HG02884 (cell line): Measurements from ENCODE around the gene KRTAP19-1.
A peak's percentile ranks its signal among the peaks of the same experiment; 100 is the strongest.
"Not testable (repeated sequence)": the region's sequence is repeated elsewhere in the genome, so short reads cannot be mapped to it uniquely, and the experiment has no call there.

Source experiments
- ATAC-seq: cut with Tn5 transposase; IDR thresholded peaks from one replicate; pipeline ENCODE4 v1.9.1; 2021; ENCODE audit warnings: mild to moderate bottlenecking, moderate library complexity; ENCODE audit not compliant: unreplicated experiment

The KRTAP19-1 gene

DNA sequence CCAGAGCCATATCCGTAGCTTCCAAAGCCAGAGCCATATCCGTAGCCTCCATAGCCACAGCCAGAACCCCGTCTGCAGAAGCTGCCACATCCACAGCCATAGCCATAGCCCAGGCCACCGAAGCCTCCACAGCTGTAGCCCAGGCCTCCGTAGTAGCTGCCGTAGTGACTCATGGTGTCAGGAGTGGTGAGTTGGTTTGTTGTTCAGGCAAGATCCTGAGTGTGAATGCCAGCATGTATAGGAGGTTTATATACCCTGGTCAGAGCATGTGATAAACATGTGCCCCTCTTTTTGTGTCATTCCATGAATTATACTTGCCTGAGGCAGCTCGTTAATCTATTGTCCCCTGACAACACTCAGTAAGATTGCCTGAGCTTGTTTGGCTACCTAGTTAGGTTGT, at the start of gene KRTAP19-1:
TSS of gene KRTAP19-1 (minus strand) at position 223 of the 400 bp plus-strand sequence. CDS start at position 173, 50 bp downstream.
- no peak for ATAC-seq

DNA sequence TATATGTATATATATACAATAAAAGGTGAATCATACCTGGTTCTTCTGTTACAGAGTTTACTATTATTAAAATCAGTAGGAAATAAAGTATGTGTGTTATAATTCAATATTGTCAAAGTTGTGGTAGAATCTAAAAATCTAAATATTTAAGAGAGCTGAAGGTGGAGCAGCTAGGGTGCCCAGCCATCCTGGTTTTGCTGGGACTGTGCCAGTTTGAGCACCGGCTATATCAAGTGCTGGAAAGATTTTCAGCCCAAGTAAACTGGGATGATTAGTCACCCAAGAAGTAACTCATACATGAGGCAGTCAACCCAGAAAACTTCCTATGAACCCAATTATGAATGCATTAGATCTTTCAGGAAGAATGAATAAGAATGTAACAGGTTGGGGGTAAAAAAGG, 38.7 kb upstream of the KRTAP19-1 start:
- ATAC-seq, result no peak

DNA sequence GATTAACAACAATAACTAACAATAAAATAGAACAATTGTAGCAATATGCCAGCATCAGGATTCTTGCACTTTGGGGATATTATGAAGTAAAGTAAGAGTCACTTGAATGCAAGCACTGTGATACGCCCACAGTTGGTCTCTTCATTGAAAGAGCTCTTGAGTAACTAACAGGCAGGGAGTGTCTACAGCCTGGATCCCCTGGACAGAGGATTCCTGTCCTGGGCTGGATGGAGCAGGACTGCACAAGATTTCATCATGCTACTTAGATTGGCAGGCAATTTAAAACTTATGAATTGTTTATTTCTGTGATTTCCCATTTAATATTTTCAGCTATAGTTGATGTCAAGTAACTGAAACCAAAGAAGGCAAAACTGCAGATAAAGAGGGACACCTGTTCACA, 35.5 kb upstream of the KRTAP19-1 start:
- ATAC-seq, result no peak

DNA sequence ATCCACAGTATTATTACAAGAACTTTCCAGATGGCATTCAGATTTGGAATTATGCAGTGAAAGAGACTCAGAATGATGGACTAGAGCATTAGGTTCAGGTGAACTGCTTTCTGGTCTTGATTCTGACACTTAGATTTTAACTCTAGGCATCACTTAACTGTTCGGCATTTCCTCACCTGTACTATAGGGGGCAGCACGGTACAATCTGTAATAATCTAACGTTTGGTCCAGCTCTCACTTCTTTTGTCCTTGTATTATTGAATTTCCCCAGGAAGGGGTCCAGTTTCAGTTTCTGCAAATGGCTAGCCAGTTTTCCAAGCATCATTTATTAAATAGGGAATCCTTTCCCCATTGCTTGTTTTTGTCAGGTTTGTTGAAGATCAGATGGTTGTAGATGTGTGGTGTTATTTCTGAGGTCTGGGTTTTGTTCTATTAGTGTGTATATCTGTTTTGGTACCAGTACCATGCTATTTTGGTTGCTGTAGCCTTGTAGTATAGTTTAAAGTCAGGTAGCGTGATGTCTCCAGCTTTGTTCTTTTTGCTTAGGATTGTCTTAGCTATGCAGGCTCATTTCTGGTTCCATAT, 25.5 kb upstream of the KRTAP19-1 start:
- not testable (repeated sequence) for ATAC-seq

DNA sequence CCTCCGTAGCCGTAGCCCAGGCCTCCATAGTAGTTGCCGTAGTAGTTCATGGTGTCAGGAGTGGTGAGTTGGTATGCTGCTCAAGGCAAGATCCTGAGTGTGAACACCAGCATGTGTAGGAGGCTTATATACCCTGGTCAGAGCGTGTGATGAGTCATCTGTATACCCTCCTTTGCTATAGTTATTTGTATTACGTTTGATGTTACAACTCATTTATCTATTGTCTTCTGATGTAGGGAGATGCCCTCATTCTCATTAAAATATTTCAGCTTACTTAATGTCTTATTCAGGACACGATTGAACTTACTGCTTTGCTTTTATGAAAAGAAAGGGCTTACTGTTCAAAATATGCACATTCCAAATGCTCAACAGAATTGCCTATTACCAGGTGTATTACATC, 21.9 kb upstream of the KRTAP19-1 start, which contains the start of gene KRTAP19-5:
TSS of gene KRTAP19-5 (minus strand) at position 101 of the 400 bp plus-strand sequence. CDS start at position 50, 51 bp downstream.
- no peak for ATAC-seq

DNA sequence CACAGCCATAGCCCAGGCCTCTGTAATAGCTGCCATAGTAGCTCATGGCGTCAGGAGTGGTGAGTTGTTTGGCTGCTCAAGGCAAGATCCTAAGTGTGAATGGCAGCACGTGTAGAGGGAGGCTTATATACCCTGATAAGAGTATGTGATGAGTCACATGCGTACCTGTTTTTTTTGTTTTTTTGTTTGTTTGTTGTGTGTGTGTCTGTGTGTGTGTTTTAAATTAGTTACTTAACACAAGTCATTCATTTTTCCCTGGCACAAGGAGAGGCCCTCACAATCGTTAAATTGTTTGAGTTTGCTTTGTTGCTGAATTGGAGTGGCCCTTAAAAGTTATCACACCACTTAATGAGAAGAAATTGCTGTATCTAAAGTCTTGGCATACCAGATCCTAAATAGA, 16.9 kb upstream of the KRTAP19-1 start, which contains the start of gene KRTAP19-4:
TSS of gene KRTAP19-4 (minus strand) at position 101 of the 400 bp plus-strand sequence. CDS start at position 46, 55 bp downstream.
- ATAC-seq, result no peak

DNA sequence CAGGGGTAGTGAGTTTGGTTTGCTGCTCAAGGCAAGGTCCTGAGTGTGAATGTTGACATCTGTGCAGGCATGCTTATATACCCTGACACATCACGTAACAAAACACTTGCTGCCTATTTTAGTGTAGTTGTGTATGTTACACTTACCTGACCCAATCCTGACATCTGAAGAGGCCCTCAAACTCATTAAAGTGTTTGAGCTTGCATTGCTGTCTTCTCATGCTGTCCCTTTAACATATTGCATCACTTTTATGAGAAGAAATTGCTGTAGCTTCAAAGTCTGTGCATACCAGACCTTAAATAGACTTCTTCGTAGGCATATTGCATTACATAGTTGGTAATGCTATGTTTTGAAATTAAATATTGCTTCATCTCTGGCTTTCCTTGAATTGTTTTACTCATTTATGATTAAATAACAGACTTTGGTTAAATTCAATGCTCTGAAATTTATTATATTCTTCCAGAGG, 11.8 kb upstream of the KRTAP19-1 start, which contains the start of gene KRTAP19-3:
TSS of gene KRTAP19-3 (minus strand) at position 51 of the 466 bp plus-strand sequence. CDS start 56 bp downstream, outside the sequence.
- no peak for ATAC-seq

DNA sequence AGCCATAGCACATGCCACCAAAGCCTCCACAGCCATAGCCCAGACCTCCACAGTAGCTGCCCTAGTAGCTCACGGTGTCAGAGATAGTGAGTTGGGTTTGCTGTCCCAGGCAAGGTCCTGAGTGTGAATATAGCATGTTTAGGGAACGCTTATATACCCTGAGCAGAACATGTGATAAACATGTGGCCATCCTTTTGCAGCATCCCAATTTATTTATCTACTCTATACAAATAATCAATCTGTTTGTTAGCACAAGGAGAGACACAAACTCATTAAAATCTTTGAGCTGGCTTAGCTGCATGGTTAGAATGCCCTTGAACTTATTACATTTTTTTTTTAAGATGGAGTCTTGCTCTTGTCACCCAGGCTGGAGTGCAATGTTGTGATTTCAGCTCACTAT, 7.2 kb upstream of the KRTAP19-1 start, which contains the start of gene KRTAP19-2:
TSS of gene KRTAP19-2 (minus strand) at position 101 of the 400 bp plus-strand sequence. CDS start at position 13, 88 bp downstream.
- no peak for ATAC-seq

DNA sequence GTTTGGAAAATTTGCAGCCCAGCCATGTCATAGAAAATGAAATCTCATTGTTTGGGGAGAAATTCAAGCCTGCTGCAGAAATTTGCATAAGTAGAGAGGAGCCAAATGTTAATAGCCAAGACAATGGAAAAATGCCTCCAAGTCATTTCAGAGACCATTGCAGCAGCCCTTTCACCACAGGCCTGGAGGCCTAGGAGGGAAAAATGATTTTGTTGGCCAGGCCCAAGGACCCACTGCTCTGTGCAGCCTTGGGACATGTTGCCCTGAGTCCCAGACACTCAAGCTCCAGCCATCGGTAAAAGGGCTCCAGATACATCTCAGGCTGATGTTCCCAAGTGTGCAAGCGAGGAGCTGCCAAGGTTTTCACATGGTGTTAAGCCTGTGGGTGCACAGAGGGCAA, 6.0 kb upstream of the KRTAP19-1 start:
- no peak for ATAC-seq

DNA sequence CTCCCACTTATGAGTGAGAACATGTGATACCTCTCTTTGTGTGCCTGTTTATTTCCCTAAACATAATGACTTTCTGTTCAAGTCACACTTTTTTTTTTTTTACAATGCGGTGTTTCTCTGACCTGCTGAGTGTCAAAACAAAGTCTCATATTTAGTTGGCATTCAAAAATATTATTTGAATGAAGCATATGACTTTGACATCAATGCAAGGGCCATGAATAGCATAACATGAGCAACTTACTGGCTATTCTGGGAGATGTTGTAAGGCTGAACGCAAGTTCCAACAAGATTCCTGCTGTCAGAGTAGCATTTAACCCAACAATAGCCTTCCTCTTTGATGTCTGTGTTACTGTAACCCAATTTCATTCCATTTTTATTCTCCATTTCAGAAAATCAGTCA, 2.0 kb upstream of the KRTAP19-1 start:
- ATAC-seq, result no peak

DNA sequence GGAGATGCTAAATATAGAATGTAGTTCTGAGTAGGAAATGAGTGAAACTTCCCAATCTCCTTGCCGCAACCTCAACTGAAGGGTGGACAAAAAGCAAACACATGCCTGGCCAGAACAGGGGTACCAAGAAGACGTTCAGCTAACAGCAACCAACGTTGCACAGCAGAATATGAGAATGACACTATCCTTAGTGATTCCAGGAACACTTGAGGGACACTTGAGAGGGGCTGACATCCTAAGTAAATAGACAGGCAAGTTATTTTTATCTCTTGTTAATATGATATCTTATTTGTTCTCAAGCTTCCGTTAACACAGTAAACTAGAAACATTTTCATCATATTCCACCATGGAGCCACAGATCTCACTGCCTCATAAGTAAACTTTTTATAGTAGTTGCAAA, 908 bp downstream of the KRTAP19-1 start:
- ATAC-seq, result no peak

DNA sequence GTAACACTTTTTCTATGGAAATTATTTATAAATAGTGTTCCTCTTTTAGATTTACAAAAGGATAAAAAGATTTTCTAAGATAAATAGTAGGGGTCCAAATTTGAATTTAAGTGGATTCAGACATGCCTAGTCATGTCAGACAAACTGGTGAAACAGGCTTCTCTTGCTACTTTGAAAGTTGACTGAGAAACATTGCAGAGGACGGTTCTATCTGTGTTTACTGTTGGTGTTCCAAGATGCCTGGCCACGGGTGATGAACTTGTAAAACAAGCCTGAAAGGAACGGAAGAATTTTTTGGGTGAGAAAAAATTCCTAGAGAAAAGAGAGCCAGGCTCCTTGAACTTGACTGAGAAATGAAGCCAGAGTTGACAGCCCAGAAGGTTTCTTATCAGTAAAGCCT, 2.2 kb downstream of the KRTAP19-1 start:
- ATAC-seq, result no peak

DNA sequence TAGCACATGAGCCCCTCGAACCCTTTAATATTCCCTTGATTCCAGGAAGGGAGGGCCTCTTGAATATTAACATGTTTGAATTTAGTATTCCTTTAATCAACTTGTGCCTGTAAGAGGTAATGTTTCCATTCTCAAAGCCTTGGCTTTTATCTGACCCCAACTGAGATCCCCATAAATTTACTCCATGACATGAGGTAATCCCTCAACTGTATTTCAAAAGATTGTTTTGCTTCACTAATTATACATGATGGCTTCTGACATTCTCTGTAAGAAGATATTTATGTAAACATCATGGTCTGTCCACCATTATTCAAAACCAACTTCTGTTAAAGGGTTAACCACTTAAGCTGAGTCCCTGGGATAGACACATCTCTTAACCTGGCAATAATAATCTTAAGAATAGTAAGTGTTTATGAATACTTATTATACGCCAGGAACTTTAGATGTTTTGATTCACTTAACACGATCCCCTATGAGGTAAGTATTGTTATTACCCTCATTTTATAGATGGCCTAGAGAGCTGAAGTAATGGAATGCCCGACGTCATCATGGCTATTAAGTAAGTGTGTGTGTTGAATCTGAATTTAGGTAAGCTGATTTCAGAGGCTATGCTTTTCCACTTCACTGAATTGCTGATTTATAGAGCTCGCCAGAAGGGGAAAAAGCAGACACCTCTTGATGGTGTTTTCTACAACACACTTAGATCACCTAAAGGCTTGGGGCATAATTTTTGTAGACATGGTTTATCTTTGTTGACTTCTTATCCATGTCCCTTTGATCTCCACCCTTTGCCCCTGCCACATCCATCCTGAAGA, 11.1 kb downstream of the KRTAP19-1 start:
- ATAC-seq, result no peak

DNA sequence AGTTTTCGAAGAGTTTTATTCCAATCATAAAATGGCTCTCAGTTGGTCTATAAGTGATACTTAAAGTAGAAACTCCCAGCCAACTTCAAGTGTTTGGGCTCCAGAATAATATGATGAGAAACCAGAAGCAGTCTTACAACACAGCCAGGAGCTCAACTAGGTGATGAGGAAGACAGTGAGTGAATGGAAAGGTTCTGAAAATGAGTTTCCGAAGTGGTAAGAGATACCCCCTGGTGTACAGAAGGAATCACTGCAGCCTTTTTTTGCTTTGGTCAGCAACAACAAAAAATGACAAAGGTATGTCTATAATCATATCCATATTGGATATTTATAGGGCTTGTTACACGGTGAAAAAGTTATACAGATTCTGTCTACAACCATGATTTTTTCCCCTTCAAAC, 16.5 kb downstream of the KRTAP19-1 start:
- no peak for ATAC-seq

DNA sequence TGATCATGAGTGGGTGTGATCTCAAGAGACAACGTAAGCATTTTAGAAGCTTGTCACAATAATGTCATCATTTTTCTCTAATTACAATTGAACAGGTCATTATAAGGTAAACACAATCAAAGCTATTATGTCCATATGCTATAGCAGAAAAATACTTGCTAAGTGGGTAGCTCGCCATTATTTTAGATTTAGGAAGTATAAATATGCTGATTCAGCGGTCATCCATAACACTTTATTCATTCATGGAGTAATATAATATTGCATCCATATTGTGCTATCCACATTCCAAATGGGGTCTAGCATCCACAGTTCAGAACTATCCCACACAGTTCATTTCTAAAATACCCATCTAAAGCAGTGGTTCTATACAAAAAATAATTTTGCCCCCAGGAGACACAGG, 31.7 kb downstream of the KRTAP19-1 start:
- no peak for ATAC-seq

DNA sequence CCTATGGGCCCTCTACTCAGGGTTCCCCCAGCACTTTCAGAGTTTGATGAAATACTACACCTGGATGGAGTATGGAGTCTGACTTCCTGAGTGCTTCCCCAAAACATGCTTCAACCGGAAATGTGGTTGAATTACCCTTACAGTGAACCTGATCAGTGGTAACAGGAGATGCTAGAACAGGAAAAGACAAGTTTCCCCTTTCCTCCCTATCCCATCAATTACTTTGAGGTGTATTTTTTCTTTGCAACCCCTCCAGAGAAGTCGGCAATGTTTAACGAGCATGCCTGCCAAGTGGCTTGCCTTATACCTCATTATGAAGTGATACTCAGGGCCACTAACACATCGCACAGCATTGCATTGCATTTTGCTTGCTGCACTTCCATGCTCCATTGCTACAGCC, 33.1 kb downstream of the KRTAP19-1 start:
- ATAC-seq, result no peak

DNA sequence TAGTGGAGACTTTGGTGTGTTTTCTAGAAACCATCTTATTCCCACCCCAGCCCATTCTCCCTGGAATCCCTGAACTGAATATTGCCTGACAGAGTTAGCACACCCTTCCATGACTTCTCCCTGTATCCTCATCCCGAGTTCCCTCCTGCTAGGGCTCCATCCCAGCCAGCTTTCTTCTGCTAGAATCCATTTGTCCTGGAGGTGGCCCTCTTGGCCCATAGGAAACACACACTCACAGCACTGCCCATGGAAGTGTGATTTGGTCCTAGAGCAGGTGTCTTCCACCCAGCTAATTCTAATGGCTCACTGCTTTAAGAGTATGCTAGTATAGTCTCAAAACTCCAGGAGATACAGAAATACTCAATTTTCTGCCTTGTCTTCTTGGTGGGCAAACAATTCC, 36.0 kb downstream of the KRTAP19-1 start:
- ATAC-seq, result no peak

DNA sequence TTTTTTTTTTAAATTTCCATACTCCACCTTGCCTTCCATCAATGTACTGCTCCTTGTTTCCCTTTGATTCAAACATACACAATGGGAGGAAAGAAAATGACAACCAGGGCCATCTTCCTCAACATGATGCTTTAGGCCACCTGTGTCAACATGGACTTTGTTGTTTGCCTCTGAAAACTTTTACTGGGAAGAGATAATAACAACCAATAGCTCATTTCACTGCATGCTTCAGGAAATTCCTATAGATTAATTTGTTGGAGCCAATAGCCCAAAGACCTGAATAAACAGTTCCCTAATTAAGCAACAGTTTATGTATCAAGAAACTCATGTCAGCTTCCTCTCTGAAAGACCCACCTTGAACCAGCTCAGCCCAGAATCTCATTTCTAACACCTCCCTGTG, 36.9 kb downstream of the KRTAP19-1 start:
- ATAC-seq, result no peak

DNA sequence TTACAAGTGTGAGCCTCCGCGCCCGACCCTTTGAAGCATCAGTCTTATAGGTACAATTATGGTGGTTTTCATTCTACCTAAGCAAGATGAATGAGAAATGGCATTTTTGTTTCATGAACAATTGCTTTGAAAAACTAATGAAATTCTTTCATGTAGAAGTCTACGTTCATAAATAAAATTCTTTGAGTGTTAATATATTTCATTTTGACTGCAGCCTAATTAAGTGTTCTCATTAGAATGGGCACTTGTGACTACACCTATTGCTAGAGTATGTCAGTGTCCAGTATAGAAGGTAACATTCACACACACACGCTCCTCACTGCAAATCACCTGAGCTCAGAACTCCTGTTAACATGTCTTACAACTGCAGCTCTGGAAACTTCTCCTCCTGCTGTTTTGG, 40.2 kb downstream of the KRTAP19-1 start, which contains the start of gene KRTAP15-1:
TSS of gene KRTAP15-1 (plus strand) at position 301 of the 400 bp plus-strand sequence. CDS start at position 354, 53 bp downstream.
- no peak for ATAC-seq

DNA sequence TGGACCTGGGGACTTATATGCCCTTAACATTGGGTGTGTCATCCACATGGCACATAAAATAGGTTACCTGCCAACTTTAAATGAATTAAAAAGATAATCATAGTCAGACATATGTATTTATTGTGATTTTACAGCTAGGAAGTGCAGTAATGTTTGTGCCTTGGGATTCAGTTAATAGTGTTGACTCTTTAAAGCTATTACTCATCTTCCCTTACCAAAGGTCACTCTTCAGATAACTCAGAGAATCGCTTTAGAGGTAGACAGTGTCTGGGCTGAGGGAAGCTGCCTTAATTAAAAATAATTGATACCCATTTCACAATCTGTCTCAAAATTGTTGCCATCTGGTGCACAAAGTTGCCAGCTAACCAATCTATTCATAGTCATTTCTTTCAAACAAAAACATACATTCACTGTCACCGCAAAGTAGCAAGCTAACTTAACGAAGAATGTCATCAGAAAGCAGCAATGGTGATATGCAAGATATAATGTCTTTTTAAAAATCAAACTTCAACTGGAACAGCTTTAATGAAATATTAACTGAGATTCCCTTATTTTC, 43.1 kb downstream of the KRTAP19-1 start:
- no peak for ATAC-seq

DNA sequence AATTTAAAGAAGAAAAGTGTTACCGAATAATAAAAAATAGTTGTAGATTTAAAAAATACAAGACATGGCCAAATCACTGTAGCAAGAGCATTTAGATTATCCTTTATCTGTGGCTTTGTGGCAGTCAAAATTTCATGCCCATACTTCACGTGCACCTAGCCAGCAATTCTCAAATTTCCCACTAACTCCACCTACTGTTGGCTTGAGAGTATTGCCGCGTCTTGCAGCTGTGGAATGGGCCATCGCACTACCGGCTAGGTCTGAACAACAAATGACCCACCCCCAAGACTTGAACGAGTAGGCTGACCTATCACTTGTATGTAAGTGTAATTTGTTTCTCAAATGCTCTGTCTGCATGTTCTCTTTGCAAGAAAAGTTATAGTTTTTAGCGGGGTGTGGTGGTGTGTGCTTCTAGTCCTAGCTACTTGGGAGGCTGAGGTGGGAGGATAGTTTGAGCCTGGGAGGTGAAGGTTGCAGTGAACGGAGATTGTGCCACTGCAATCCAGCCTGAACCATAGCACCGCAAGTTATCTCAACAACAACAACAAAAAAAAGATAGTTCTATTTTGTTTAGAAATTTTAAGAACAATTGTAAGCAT, 46.0 kb downstream of the KRTAP19-1 start:
- peak; percentile 63 for ATAC-seq
